ENCODE data around the gene MMP20.

The MMP20 gene

GRCh38 chr11:102591160-102591718 is 33.9 kb downstream of the MMP20 start:
- no peak for DNase-seq

- no peak for DNase-seq
Observed at GRCh38 chr11:102590276-102591049, 34.7 kb downstream of the MMP20 start.

GRCh38 chr11:102589047-102589459 is 36.1 kb downstream of the MMP20 start:
- DNase-seq: peak; percentile 39 to 56

GRCh38 chr11:102587722-102588121 is 37.4 kb downstream of the MMP20 start:
- DNase-seq: no peak

GRCh38 chr11:102583141-102583873 is 41.8 kb downstream of the MMP20 start:
- DNase-seq: no peak

DNA sequence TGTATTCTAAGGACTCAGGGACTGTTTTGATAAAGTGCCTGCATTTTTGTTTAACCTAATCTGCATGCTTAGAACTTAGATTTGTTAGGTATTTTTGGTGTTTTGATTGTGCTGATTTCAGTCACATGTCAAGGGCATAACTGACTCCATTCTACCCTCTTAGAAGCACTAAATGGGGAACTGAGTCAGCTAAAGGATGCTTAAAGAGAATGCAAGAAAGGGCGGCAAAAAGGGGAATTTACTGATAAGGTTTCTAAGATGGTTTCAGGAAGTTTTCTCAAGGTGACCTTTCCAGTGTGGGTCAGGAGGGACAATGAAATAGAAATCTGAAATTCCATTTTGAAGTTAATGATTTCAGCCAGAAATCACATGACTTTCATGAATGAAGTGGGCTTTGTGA is 43.0 kb downstream of the MMP20 start:
- no peak for DNase-seq

GRCh38 chr11:102581066-102581465 is 44.1 kb downstream of the MMP20 start:
- no peak for DNase-seq

GRCh38 chr11:102580185-102580951 is 44.8 kb downstream of the MMP20 start:
- peak; percentile 36 to 48 for DNase-seq

DNA sequence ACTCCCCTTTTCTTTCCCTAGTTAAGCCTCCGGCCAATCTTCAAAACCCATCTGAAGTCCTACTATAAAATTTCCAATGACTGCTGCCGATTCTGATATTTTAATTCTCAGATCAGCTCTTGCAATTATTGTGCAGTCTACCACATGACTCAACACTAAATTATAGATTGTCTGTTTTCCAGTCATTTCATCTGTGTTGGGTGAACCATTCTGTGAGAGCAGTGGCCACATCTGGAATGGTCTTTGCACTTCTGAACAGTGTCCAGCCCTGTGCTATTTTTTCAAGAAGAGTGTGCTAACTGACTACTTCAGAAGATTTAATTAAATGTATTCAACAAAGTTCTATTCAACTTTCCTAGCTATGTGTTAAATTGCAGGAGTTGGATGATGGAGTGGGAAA is 47.4 kb downstream of the MMP20 start:
- no peak for DNase-seq

- no peak for DNase-seq
Observed at GRCh38 chr11:102577182-102577581, 48.0 kb downstream of the MMP20 start.

- DNase-seq: no peak
Observed at GRCh38 chr11:102576350-102576749, 48.8 kb downstream of the MMP20 start.

DNA sequence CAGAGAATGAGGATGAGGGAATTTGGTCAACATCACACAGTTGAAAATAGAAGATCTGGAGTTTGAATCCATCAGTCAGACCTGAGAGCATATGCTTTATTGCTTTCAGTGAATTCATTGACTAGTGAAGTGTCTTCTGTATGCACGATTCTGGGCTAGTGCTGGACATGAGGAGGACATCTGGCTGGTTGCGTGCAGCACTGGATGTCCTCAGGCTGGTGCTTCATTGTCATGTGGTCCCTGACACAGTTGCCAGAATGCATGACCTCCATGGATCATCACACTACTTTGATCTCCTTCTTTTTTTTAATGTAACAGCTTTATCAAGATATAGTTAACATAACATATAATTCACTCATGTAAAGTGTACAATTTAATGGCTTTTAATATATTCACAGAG is 50.1 kb downstream of the MMP20 start:
- DNase-seq: no peak

DNA sequence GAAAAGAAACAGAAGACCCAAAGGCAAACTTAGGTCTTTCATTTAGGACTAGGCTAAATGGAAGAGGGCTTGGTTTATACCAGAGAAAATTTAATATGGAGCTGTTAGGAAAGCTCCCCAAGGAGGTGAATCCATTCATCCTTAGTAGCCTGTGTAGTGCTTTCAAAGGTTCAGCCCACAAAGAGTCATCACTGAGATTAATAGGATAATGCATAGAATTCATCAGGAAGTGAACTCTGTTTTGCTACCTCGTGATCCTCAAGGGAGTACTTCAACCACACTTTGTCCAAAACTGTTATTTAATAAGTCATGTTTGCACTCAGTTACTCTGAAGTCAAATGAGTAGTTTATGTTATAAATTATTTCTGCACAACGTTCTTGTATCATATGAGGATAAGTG is 51.3 kb downstream of the MMP20 start:
- DNase-seq: no peak

DNA sequence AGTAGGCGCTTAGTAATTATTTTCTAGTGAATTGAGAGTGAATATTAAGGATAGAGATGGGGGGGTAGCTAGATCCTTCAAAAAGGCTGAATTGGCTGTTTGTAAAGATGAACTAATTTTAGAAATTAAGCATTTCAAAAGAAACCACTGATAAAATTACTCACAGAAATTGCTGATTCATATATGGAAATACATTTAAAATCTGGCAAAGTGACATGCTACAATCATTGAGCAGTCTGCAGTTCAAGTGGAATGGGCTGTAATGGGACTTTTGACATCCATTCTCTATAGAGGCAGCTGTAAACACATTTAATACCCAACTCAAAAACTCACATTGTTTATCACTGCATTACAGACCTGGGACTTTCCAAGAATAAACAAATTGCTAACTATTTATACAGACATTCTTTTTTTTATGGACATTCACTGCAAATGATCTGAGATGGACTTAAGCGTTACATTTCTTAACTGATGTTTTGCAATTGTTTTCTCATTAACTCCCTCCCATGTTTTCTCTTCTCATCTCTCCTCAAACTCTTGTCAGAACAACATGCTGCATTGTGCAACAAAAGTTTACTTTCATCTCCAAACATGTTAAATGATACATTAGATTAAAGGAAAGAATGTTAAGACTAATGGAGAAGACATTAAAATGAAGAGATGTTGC is 52.4 kb downstream of the MMP20 start:
- no peak for DNase-seq

GRCh38 chr11:102568851-102569250 is 56.3 kb downstream of the MMP20 start:
- DNase-seq: no peak

GRCh38 chr11:102566112-102566511 is 59.0 kb downstream of the MMP20 start:
- DNase-seq: no peak

GRCh38 chr11:102564110-102564509 is 61.0 kb downstream of the MMP20 start:
- no peak for DNase-seq

- DNase-seq: no peak
Observed at GRCh38 chr11:102561636-102562035, 63.5 kb downstream of the MMP20 start.

GRCh38 chr11:102560555-102561011 is 64.5 kb downstream of the MMP20 start:
- no peak for DNase-seq

- DNase-seq: no peak
Observed at GRCh38 chr11:102559839-102560238, 65.3 kb downstream of the MMP20 start.

DNA sequence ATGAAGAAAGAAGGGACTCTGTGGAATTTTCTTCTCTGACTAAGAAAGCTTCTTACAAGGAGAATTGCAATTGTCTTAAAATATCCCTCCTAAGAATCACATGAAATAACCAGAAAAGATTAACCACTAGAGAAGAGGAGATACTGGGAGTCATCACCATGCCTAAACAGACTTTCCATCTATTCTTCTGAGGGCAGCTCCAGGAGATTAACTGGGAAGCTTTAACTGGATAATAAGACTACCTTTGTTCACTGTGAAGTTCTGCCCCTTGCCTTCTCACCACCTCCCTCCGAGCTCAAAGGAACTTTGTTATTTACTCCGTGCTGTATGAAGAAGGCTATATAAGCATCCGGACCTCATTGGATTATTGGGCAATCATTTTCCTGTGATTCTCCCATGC is 70.0 kb downstream of the MMP20 start:
- DNase-seq: no peak

GRCh38 chr11:102553835-102554282 is 71.3 kb downstream of the MMP20 start:
- no peak for DNase-seq

Data from activated T-cell treated with anti-CD3 and anti-CD28 coated beads, Interleukin-2, amount 50 U/mL, for 48 hours (primary cell).